ENCODE measurements around the gene SPOPL. TPM values are rescaled to one million over a fixed set of nuclear protein-coding genes. Genes with fewer than 3 reads are reported as not detected.

The SPOPL gene
- total and polyA plus RNA-seq, 4 donors = 3.4 to 15.8 (median 9.4) TPM

- WGBS = 96% methylated on average over 2 of the region's 2 CpGs
- no peaks in the 10 kb centered on the region for H3K9me3 ChIP-seq (ENCODE audit: control insufficient read depth in 4 of 4, low read length in 3 of 4)
- H3K27me3 ChIP-seq (ENCODE audit: control insufficient read depth in 4 of 4, insufficient read depth in 4 of 4, low read length in 3 of 4) = no peaks in the 10 kb centered on the region
- no peaks in the 10 kb centered on the region for H3K4me1 ChIP-seq (ENCODE audit: control insufficient read depth in 4 of 4, insufficient read depth in 4 of 4, low read length in 3 of 4)
- no peak for TF ChIP-seq EGR1 (IDR thresholded peaks at IDR 0.05; ENCODE audit: low read depth in 2 of 2)
- no peak for TF ChIP-seq RAD21 (IDR thresholded peaks at IDR 0.05)
- TF ChIP-seq HNF4G (IDR thresholded peaks at IDR 0.05) = no peak
- no peak for TF ChIP-seq MAX (IDR thresholded peaks at IDR 0.05)
- TF ChIP-seq HNF4A (conservative IDR thresholded peaks at IDR 0.05) = no peak
- TF ChIP-seq TAF1 (conservative IDR thresholded peaks at IDR 0.05) = no peak
- no peak for TF ChIP-seq JUND (IDR thresholded peaks at IDR 0.05)
- TF ChIP-seq NR2F2 (IDR thresholded peaks at IDR 0.05) = no peak
- TF ChIP-seq FOXA1 (IDR thresholded peaks at IDR 0.05) = no peak
- no peak for TF ChIP-seq ZBTB33 (IDR thresholded peaks at IDR 0.05)
- TF ChIP-seq ATF3 (IDR thresholded peaks at IDR 0.05) = no peak
- no peak for TF ChIP-seq YY1 (IDR thresholded peaks at IDR 0.05)
- TF ChIP-seq RXRA (IDR thresholded peaks at IDR 0.05) = no peak
- no peak for TF ChIP-seq GABPA (IDR thresholded peaks at IDR 0.05 in 1 of 2, conservative IDR thresholded peaks at IDR 0.05 in 1 of 2)
- no peak for TF ChIP-seq FOXA2 (IDR thresholded peaks at IDR 0.05)
- no peak for DNase-seq (ENCODE audit: low spot score)
- H3K4me3 ChIP-seq (ENCODE audit: low read depth in 1 of 3, low read length in 3 of 3) = no peak overlapping the region
- H3K9ac ChIP-seq (ENCODE audit: low read depth in 1 of 2, low read length in 2 of 2) = no peak overlapping the region
- no peak overlapping the region for H3K27ac ChIP-seq (ENCODE audit: low read depth in 1 of 2, low read length in 2 of 2)
- peaks cover 0 to 2% (median 0%) of the 10 kb centered on the region in 4 donors for H3K36me3 ChIP-seq (ENCODE audit: control insufficient read depth in 4 of 4, insufficient read depth in 3 of 4, low read depth in 1 of 4, low read length in 3 of 4)
Measured at GRCh38 chr2:138536740-138537139, 35.2 kb downstream of the SPOPL start.

GRCh38 chr2:138537170-138537915, 35.8 kb downstream of the SPOPL start:
- H3K9ac ChIP-seq (ENCODE audit: low read depth in 1 of 2, low read length in 2 of 2) = no peak overlapping the region
- 89% methylated on average over 12 of the region's 12 CpGs for WGBS
- TF ChIP-seq NR2F2 (IDR thresholded peaks at IDR 0.05) = no peak
- no peak for TF ChIP-seq SP1 (IDR thresholded peaks at IDR 0.05)
- no peak for TF ChIP-seq JUND (IDR thresholded peaks at IDR 0.05)
- no peak for TF ChIP-seq TAF1 (conservative IDR thresholded peaks at IDR 0.05)
- no peak for TF ChIP-seq HNF4A (conservative IDR thresholded peaks at IDR 0.05)
- TF ChIP-seq ATF3 (IDR thresholded peaks at IDR 0.05) = no peak
- TF ChIP-seq MAX (IDR thresholded peaks at IDR 0.05) = no peak
- no peak for TF ChIP-seq GABPA (IDR thresholded peaks at IDR 0.05 in 1 of 2, conservative IDR thresholded peaks at IDR 0.05 in 1 of 2)
- TF ChIP-seq ZBTB33 (IDR thresholded peaks at IDR 0.05) = no peak
- TF ChIP-seq YY1 (IDR thresholded peaks at IDR 0.05) = no peak
- TF ChIP-seq EGR1 (IDR thresholded peaks at IDR 0.05; ENCODE audit: low read depth in 2 of 2) = no peak
- TF ChIP-seq RAD21 (IDR thresholded peaks at IDR 0.05) = no peak
- no peak for TF ChIP-seq FOXA1 (IDR thresholded peaks at IDR 0.05)
- TF ChIP-seq HNF4G (IDR thresholded peaks at IDR 0.05) = no peak
- TF ChIP-seq FOXA2 (IDR thresholded peaks at IDR 0.05) = no peak
- TF ChIP-seq, protein P1, sequence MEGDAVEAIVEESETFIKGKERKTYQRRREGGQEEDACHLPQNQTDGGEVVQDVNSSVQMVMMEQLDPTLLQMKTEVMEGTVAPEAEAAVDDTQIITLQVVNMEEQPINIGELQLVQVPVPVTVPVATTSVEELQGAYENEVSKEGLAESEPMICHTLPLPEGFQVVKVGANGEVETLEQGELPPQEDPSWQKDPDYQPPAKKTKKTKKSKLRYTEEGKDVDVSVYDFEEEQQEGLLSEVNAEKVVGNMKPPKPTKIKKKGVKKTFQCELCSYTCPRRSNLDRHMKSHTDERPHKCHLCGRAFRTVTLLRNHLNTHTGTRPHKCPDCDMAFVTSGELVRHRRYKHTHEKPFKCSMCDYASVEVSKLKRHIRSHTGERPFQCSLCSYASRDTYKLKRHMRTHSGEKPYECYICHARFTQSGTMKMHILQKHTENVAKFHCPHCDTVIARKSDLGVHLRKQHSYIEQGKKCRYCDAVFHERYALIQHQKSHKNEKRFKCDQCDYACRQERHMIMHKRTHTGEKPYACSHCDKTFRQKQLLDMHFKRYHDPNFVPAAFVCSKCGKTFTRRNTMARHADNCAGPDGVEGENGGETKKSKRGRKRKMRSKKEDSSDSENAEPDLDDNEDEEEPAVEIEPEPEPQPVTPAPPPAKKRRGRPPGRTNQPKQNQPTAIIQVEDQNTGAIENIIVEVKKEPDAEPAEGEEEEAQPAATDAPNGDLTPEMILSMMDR (IDR thresholded peaks at IDR 0.05; ENCODE audit: low read depth, low read length, missing input control) = no peak
- no peak for TF ChIP-seq RXRA (IDR thresholded peaks at IDR 0.05)
- TF ChIP-seq, protein P2, sequence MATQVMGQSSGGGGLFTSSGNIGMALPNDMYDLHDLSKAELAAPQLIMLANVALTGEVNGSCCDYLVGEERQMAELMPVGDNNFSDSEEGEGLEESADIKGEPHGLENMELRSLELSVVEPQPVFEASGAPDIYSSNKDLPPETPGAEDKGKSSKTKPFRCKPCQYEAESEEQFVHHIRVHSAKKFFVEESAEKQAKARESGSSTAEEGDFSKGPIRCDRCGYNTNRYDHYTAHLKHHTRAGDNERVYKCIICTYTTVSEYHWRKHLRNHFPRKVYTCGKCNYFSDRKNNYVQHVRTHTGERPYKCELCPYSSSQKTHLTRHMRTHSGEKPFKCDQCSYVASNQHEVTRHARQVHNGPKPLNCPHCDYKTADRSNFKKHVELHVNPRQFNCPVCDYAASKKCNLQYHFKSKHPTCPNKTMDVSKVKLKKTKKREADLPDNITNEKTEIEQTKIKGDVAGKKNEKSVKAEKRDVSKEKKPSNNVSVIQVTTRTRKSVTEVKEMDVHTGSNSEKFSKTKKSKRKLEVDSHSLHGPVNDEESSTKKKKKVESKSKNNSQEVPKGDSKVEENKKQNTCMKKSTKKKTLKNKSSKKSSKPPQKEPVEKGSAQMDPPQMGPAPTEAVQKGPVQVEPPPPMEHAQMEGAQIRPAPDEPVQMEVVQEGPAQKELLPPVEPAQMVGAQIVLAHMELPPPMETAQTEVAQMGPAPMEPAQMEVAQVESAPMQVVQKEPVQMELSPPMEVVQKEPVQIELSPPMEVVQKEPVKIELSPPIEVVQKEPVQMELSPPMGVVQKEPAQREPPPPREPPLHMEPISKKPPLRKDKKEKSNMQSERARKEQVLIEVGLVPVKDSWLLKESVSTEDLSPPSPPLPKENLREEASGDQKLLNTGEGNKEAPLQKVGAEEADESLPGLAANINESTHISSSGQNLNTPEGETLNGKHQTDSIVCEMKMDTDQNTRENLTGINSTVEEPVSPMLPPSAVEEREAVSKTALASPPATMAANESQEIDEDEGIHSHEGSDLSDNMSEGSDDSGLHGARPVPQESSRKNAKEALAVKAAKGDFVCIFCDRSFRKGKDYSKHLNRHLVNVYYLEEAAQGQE (IDR thresholded peaks at IDR 0.05) = no peak
- no peak overlapping the region for H3K4me3 ChIP-seq (ENCODE audit: low read depth in 1 of 3, low read length in 3 of 3)
- H3K27ac ChIP-seq (ENCODE audit: low read depth in 1 of 2, low read length in 2 of 2) = no peak overlapping the region
- H3K4me1 ChIP-seq (ENCODE audit: control insufficient read depth in 4 of 4, insufficient read depth in 4 of 4, low read length in 3 of 4) = no peaks in the 10 kb centered on the region
- no peaks in the 10 kb centered on the region for H3K9me3 ChIP-seq (ENCODE audit: control insufficient read depth in 4 of 4, low read length in 3 of 4)
- H3K36me3 ChIP-seq (ENCODE audit: control insufficient read depth in 4 of 4, insufficient read depth in 3 of 4, low read depth in 1 of 4, low read length in 3 of 4) = peaks cover 0 to 2% (median 0%) of the 10 kb centered on the region in 4 donors
- H3K27me3 ChIP-seq (ENCODE audit: control insufficient read depth in 4 of 4, insufficient read depth in 4 of 4, low read length in 3 of 4) = no peaks in the 10 kb centered on the region
- no peak for DNase-seq (ENCODE audit: low spot score)

All from liver (tissue), 9 donors.